HT1080 (cell line): Measurements from ENCODE around the gene AGTR1. TPM values are rescaled to one million over a fixed set of nuclear protein-coding genes. Genes with fewer than 3 reads are reported as not detected.

Experiments
- small RNA-seq: library from RNA; depleted of rRNA; stranded (forward); fragments of <200 nt; gene quantifications from one replicate; pipeline ENCODE3, GENCODE V24; 2014
- total RNA-seq: library from RNA; depleted of rRNA; stranded (reverse); fragments of >200 nt; shearing (Covaris generic); gene quantifications from 2 replicates; pipeline ENCODE4 v1.2.3, GENCODE V29; 2014; rRNA removed

Gene AGTR1
- total RNA-seq, 1 experiment from 2014 or later: not detected

Small RNAs within 50 kb of the gene (small RNA-seq; reads per million reads assigned to genes)
- not detected for gene RPL38P1

Other genes starting within 250 kb of the AGTR1 start
- not detected in 2 replicates for gene CPB1, start 129.9 kb downstream of the AGTR1 start, total RNA-seq
- not detected in 2 replicates for gene CPA3, start 167.4 kb downstream of the AGTR1 start, total RNA-seq